ENCODE measurements around the gene RCSD1.

GRCh38 chr1:167722870-167723251, 92.8 kb downstream of the RCSD1 start:
- TF ChIP-seq GATA3 (IDR thresholded peaks at IDR 0.05; ENCODE audit: low read depth, low read length) (no peak), GATA2 (IDR thresholded peaks at IDR 0.05; ENCODE audit: low read depth, low read length) (no peak)
